Stimulated activated CD4-positive, alpha-beta T cell treated with anti-CD3 and anti-CD28 coated beads, Interleukin-2, amount 100 ng/mL, for 48 hours (primary cell): Measurements from ENCODE around the gene DOCK8.

Experiments
- DNase-seq, 2 donors: peaks; one replicate each; pipeline ENCODE4 v3.0.0-alpha.2; 2020

The DOCK8 gene

GRCh38 chr9:316382-316965, 101.8 kb downstream of the DOCK8 start:
- no peak for DNase-seq

- no peak for DNase-seq
Measured at GRCh38 chr9:318646-319045, 104.0 kb downstream of the DOCK8 start.

- DNase-seq = no peak
Measured at GRCh38 chr9:324971-325370, 110.3 kb downstream of the DOCK8 start.

GRCh38 chr9:326667-327066, 112.0 kb downstream of the DOCK8 start:
- no peak for DNase-seq

- no peak for DNase-seq
Measured at GRCh38 chr9:328453-328852, 113.8 kb downstream of the DOCK8 start.

- DNase-seq = no peak
Measured at GRCh38 chr9:331197-331596, 116.5 kb downstream of the DOCK8 start.

- DNase-seq = no peak
Measured at GRCh38 chr9:335373-335772, 120.7 kb downstream of the DOCK8 start.

GRCh38 chr9:336039-336438, 121.4 kb downstream of the DOCK8 start:
- no peak for DNase-seq

- DNase-seq = no peak
Measured at GRCh38 chr9:338602-339001, 123.9 kb downstream of the DOCK8 start.

GRCh38 chr9:341634-342421, 127.2 kb downstream of the DOCK8 start:
- no peak for DNase-seq

- DNase-seq = no peak
Measured at GRCh38 chr9:343773-344172, 129.1 kb downstream of the DOCK8 start.

GRCh38 chr9:346111-346571, 131.5 kb downstream of the DOCK8 start:
- DNase-seq = no peak

GRCh38 chr9:347667-348292, 133.1 kb downstream of the DOCK8 start:
- no peak for DNase-seq

- no peak for DNase-seq
Measured at GRCh38 chr9:350384-350783, 135.7 kb downstream of the DOCK8 start.

GRCh38 chr9:351916-352315, 137.3 kb downstream of the DOCK8 start:
- DNase-seq = no peak

- DNase-seq = no peak
Measured at GRCh38 chr9:353077-353476, 138.4 kb downstream of the DOCK8 start.

GRCh38 chr9:354453-354852, 139.8 kb downstream of the DOCK8 start:
- DNase-seq = no peak

GRCh38 chr9:357560-357959, 142.9 kb downstream of the DOCK8 start:
- DNase-seq = no peak

- no peak for DNase-seq
Measured at GRCh38 chr9:362561-363273, 148.1 kb downstream of the DOCK8 start.

- DNase-seq = no peak
Measured at GRCh38 chr9:363274-363612, 148.6 kb downstream of the DOCK8 start.

GRCh38 chr9:365436-365835, 150.8 kb downstream of the DOCK8 start:
- DNase-seq = no peak

GRCh38 chr9:366620-367019, 152.0 kb downstream of the DOCK8 start:
- DNase-seq = no peak

GRCh38 chr9:370086-370485, 155.4 kb downstream of the DOCK8 start:
- DNase-seq = no peak

- no peak for DNase-seq
Measured at GRCh38 chr9:371349-371748, 156.7 kb downstream of the DOCK8 start.
